ENCODE measurements around the gene WFS1.

DNA sequence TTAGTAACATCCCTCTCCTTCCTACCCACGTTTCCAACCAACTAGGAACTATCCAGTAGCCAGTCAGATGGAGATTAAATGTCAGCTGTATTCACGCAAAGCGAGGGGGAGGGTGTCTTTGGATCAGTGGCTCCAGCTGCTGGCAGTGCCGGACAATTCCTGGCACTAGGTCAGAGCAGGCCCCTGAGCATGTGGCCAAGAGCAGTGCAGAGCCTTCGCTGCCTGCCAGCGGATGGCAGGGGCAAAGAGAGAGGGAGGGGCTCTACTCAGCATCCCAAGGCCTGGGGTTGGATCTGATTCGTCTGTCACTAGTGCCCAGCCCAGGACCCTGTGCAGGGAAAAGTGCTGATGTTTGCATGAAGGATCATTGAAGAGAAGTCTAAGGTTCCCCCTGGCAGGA, 40.6 kb upstream of the WFS1 start:
- no peak for TF ChIP-seq CEBPB (IDR thresholded peaks at IDR 0.05; ENCODE audit: low read depth, low read length)
- TF ChIP-seq, protein P1, sequence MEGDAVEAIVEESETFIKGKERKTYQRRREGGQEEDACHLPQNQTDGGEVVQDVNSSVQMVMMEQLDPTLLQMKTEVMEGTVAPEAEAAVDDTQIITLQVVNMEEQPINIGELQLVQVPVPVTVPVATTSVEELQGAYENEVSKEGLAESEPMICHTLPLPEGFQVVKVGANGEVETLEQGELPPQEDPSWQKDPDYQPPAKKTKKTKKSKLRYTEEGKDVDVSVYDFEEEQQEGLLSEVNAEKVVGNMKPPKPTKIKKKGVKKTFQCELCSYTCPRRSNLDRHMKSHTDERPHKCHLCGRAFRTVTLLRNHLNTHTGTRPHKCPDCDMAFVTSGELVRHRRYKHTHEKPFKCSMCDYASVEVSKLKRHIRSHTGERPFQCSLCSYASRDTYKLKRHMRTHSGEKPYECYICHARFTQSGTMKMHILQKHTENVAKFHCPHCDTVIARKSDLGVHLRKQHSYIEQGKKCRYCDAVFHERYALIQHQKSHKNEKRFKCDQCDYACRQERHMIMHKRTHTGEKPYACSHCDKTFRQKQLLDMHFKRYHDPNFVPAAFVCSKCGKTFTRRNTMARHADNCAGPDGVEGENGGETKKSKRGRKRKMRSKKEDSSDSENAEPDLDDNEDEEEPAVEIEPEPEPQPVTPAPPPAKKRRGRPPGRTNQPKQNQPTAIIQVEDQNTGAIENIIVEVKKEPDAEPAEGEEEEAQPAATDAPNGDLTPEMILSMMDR (conservative IDR thresholded peaks at IDR 0.05; ENCODE audit: low read depth, low read length) = no peak
- no peak for TF ChIP-seq RAD21 (IDR thresholded peaks at IDR 0.05; ENCODE audit: low read length)
- no peak for TF ChIP-seq SMC3 (IDR thresholded peaks at IDR 0.05; ENCODE audit: low read depth, low read length)
- TF ChIP-seq, protein P2, sequence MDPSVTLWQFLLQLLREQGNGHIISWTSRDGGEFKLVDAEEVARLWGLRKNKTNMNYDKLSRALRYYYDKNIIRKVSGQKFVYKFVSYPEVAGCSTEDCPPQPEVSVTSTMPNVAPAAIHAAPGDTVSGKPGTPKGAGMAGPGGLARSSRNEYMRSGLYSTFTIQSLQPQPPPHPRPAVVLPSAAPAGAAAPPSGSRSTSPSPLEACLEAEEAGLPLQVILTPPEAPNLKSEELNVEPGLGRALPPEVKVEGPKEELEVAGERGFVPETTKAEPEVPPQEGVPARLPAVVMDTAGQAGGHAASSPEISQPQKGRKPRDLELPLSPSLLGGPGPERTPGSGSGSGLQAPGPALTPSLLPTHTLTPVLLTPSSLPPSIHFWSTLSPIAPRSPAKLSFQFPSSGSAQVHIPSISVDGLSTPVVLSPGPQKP (IDR thresholded peaks at IDR 0.05; ENCODE audit: borderline replicate concordance, low read depth, low read length) = no peak
- no peak for TF ChIP-seq POLR2A (IDR thresholded peaks at IDR 0.05; ENCODE audit: low read depth, low read length)
- TF ChIP-seq RFX5 (IDR thresholded peaks at IDR 0.05; ENCODE audit: low read depth, low read length) = no peak
- TF ChIP-seq RCOR1 (IDR thresholded peaks at IDR 0.05; ENCODE audit: insufficient replicate concordance, low read length) = no peak
- TF ChIP-seq, protein P3, sequence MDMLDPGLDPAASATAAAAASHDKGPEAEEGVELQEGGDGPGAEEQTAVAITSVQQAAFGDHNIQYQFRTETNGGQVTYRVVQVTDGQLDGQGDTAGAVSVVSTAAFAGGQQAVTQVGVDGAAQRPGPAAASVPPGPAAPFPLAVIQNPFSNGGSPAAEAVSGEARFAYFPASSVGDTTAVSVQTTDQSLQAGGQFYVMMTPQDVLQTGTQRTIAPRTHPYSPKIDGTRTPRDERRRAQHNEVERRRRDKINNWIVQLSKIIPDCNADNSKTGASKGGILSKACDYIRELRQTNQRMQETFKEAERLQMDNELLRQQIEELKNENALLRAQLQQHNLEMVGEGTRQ (IDR thresholded peaks at IDR 0.05; ENCODE audit: low read depth, low read length) = no peak
- no peak for TF ChIP-seq NFE2L2 (IDR thresholded peaks at IDR 0.05; ENCODE audit: low read depth, low read length)
- TF ChIP-seq FOS (IDR thresholded peaks at IDR 0.05; ENCODE audit: low read depth, low read length) = no peak
- TF ChIP-seq MAFK (IDR thresholded peaks at IDR 0.05; ENCODE audit: low read depth, low read length) = no peak
- no peak for TF ChIP-seq MXI1 (IDR thresholded peaks at IDR 0.05; ENCODE audit: borderline replicate concordance, low read depth, low read length)
- TF ChIP-seq BHLHE40 (IDR thresholded peaks at IDR 0.05; ENCODE audit: low read depth, low read length) = no peak

All from IMR-90 (cell line).